ENCODE data around the gene FARS2. TPM values are rescaled to one million over a fixed set of nuclear protein-coding genes. Genes with fewer than 3 reads are reported as not detected.

FARS2 gene
- polyA plus RNA-seq, 1 donor (not counting 4 experiments of a cell fraction or from before 2014, with no cell fraction given) = 21.3 TPM

DNA sequence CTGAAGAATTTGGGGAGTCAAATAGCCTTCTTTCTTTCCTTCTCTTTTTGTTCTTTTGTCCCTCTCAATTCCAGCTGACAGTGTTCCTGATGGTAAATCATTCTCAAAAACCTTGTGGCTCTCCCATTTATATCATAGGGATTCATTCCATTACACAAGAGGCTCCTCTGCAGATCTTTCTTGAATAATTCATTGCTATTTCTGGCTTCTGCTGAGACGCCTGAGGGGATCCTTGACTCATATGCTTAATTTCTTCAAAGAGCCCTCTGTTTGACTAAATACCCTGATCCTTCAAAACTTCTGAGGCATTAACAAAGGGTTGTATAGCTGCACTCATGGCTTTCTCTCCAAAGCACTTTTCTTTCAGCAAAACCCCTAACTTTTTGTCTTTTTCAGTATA lies 289.3 kb downstream of the FARS2 start:
- TF ChIP-seq CTCF (optimal IDR thresholded peaks at IDR 0.05 in 1 of 3, IDR thresholded peaks at IDR 0.05 in 1 of 3, conservative IDR thresholded peaks at IDR 0.05 in 1 of 3; ENCODE audit: extremely low read depth in 1 of 3, insufficient read depth in 2 of 3, low read length in 3 of 3) (no peak), EZH2 (IDR thresholded peaks at IDR 0.05; ENCODE audit: low read length) (no peak)
- no peaks in the 10 kb centered on the region for H3K9me1 ChIP-seq (ENCODE audit: control insufficient read depth, extremely low read depth, insufficient read depth, low read length)
- H3K27ac ChIP-seq (ENCODE audit: control insufficient read depth, insufficient read depth, low read length) = no peak overlapping the region
- no peaks in the 10 kb centered on the region for H3K4me1 ChIP-seq (ENCODE audit: control insufficient read depth, extremely low read depth, insufficient read depth, low read length)
- dilution Hi-C loops (cut with MboI; ENCODE audit: extremely low pct_ligation_motif_present, low sequenced_read_pairs) = no loop called here
- no peaks in the 10 kb centered on the region for H4K20me1 ChIP-seq (ENCODE audit: control insufficient read depth, extremely low read depth, insufficient read depth, low read length)
- FAIRE-seq (no peak), DNase-seq (ENCODE audit: low read depth, low spot score) (no peak)
- no peaks in the 10 kb centered on the region for H3K79me2 ChIP-seq (ENCODE audit: control insufficient read depth, insufficient read depth, low read length)
- peaks cover 8% of the 10 kb centered on the region for H3K9me3 ChIP-seq (ENCODE audit: control insufficient read depth, low read depth, low read length)
- no peak overlapping the region for H3K4me2 ChIP-seq (ENCODE audit: control insufficient read depth, extremely low read depth, insufficient read depth, low read depth, low read length)
- H3K27me3 ChIP-seq (ENCODE audit: control insufficient read depth, extremely low read depth, insufficient read depth, low read length) = no peaks in the 10 kb centered on the region
- H2AFZ ChIP-seq (ENCODE audit: control insufficient read depth, low read length) = no peak overlapping the region
- no peak overlapping the region for H3K9ac ChIP-seq (ENCODE audit: control insufficient read depth, extremely low read depth, insufficient read depth, low read length)
- H3K4me3 ChIP-seq (ENCODE audit: control insufficient read depth in 2 of 3, extremely low read depth in 1 of 3, insufficient read depth in 2 of 3, low read depth in 1 of 3, low read length in 3 of 3) = no peak overlapping the region
- no peaks in the 10 kb centered on the region for H3K36me3 ChIP-seq (ENCODE audit: control insufficient read depth in 2 of 2, extremely low read depth in 1 of 2, insufficient read depth in 2 of 2, low read length in 2 of 2)

- Histone ChIP-seq H3K4me3 (ENCODE audit: control insufficient read depth in 2 of 3, extremely low read depth in 1 of 3, insufficient read depth in 2 of 3, low read depth in 1 of 3, low read length in 3 of 3) (no peak overlapping the region), H3K4me2 (ENCODE audit: control insufficient read depth, extremely low read depth, insufficient read depth, low read depth, low read length) (no peak overlapping the region), H2AFZ (ENCODE audit: control insufficient read depth, low read length) (no peak overlapping the region), H4K20me1 (ENCODE audit: control insufficient read depth, extremely low read depth, insufficient read depth, low read length) (no peaks in the 10 kb centered on the region), H3K27ac (ENCODE audit: control insufficient read depth, insufficient read depth, low read length) (no peak overlapping the region), H3K4me1 (ENCODE audit: control insufficient read depth, extremely low read depth, insufficient read depth, low read length) (no peaks in the 10 kb centered on the region), H3K79me2 (ENCODE audit: control insufficient read depth, insufficient read depth, low read length) (no peaks in the 10 kb centered on the region), H3K36me3 (ENCODE audit: control insufficient read depth in 2 of 2, extremely low read depth in 1 of 2, insufficient read depth in 2 of 2, low read length in 2 of 2) (no peaks in the 10 kb centered on the region), H3K9ac (ENCODE audit: control insufficient read depth, extremely low read depth, insufficient read depth, low read length) (no peak overlapping the region), H3K9me3 (ENCODE audit: control insufficient read depth, low read depth, low read length) (peaks cover 8% of the 10 kb centered on the region), H3K9me1 (ENCODE audit: control insufficient read depth, extremely low read depth, insufficient read depth, low read length) (no peaks in the 10 kb centered on the region), H3K27me3 (ENCODE audit: control insufficient read depth, extremely low read depth, insufficient read depth, low read length) (no peaks in the 10 kb centered on the region)
- no peak for TF ChIP-seq CTCF (optimal IDR thresholded peaks at IDR 0.05 in 1 of 3, IDR thresholded peaks at IDR 0.05 in 1 of 3, conservative IDR thresholded peaks at IDR 0.05 in 1 of 3; ENCODE audit: extremely low read depth in 1 of 3, insufficient read depth in 2 of 3, low read length in 3 of 3)
- no peak for TF ChIP-seq EZH2 (IDR thresholded peaks at IDR 0.05; ENCODE audit: low read length)
- dilution Hi-C loops (cut with MboI; ENCODE audit: extremely low pct_ligation_motif_present, low sequenced_read_pairs) = no loop called here
- DNase-seq (ENCODE audit: low read depth, low spot score) = no peak
- no peak for FAIRE-seq
These were observed 290.9 kb downstream of the FARS2 start for GRCh38 chr6:5552243-5552642.
